ENCODE data around the gene SPARC.

The SPARC gene

DNA sequence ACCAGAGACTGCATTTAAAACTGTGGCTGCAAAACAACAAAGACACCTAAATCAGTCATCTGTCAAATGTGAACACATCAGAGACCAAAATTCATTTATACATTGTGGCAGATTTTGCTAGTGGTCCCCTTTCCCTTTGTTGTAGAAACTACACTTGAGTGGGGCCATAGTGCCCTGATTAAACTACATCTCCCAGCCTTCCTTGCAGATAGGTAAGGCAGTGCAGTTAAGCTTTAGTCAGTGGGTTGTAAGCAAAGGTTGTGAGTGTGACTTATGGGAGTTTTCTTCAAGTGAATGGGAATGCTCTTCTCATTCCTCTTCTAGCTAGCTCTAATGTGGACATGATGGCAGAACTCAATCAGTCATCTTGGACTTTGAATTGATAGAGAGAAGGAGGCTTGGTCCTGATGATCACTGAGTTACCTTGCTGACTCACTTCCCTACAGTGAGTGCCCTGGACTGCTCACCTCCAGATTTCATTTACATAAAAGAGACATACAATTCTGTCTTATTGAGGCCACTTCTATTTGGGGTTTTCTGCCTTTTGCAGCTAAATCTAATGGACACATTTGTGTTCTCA, 35.2 kb upstream of the SPARC start:
- no peak for TF ChIP-seq REST (IDR thresholded peaks at IDR 0.05; ENCODE audit: insufficient replicate concordance, low read depth)
- TF ChIP-seq, protein P1, sequence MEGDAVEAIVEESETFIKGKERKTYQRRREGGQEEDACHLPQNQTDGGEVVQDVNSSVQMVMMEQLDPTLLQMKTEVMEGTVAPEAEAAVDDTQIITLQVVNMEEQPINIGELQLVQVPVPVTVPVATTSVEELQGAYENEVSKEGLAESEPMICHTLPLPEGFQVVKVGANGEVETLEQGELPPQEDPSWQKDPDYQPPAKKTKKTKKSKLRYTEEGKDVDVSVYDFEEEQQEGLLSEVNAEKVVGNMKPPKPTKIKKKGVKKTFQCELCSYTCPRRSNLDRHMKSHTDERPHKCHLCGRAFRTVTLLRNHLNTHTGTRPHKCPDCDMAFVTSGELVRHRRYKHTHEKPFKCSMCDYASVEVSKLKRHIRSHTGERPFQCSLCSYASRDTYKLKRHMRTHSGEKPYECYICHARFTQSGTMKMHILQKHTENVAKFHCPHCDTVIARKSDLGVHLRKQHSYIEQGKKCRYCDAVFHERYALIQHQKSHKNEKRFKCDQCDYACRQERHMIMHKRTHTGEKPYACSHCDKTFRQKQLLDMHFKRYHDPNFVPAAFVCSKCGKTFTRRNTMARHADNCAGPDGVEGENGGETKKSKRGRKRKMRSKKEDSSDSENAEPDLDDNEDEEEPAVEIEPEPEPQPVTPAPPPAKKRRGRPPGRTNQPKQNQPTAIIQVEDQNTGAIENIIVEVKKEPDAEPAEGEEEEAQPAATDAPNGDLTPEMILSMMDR (IDR thresholded peaks at IDR 0.05; ENCODE audit: insufficient read depth, low read length), result no peak
- TF ChIP-seq GABPA (IDR thresholded peaks at IDR 0.05; ENCODE audit: low read depth), result no peak
- no peak for DNase-seq (ENCODE audit: low read depth in 1 of 2, low spot score in 1 of 2)
- H3K27ac ChIP-seq (replicated peaks), result no peak overlapping the region
- H3K4me3 ChIP-seq (replicated peaks; ENCODE audit: insufficient read depth, low read length), result no peak overlapping the region
- no peaks in the 10 kb centered on the region for H3K27me3 ChIP-seq (ENCODE audit: insufficient read depth, poor library complexity, severe bottlenecking)

- Histone ChIP-seq H3K27me3 (ENCODE audit: insufficient read depth, poor library complexity, severe bottlenecking) (no peaks in the 10 kb centered on the region), H3K4me3 (replicated peaks; ENCODE audit: insufficient read depth, low read length) (no peak overlapping the region), H3K27ac (replicated peaks) (no peak overlapping the region)
- TF ChIP-seq REST (IDR thresholded peaks at IDR 0.05; ENCODE audit: insufficient replicate concordance, low read depth) (no peak), POLR2AphosphoS5 (IDR thresholded peaks at IDR 0.05; ENCODE audit: low read depth) (no peak), GABPA (IDR thresholded peaks at IDR 0.05; ENCODE audit: low read depth) (no peak), SPI1 (IDR thresholded peaks at IDR 0.05; ENCODE audit: borderline replicate concordance, low read depth) (no peak)
- TF ChIP-seq, protein P1 (IDR thresholded peaks at IDR 0.05; ENCODE audit: insufficient read depth, low read length), result no peak
- peak in 1 of 2 experiments; percentile 23 for DNase-seq (ENCODE audit: low read depth in 1 of 2, low spot score in 1 of 2)
Observed at GRCh38 chr5:151721087-151721646, 34.5 kb upstream of the SPARC start.

GRCh38 chr5:151720215-151720614, 33.5 kb upstream of the SPARC start:
- Histone ChIP-seq H3K27me3 (ENCODE audit: insufficient read depth, poor library complexity, severe bottlenecking) (no peaks in the 10 kb centered on the region), H3K27ac (replicated peaks) (no peak overlapping the region), H3K4me3 (replicated peaks; ENCODE audit: insufficient read depth, low read length) (no peak overlapping the region)
- DNase-seq (ENCODE audit: low read depth in 1 of 2, low spot score in 1 of 2), result peak in 1 of 2 experiments; percentile 64
- TF ChIP-seq REST (IDR thresholded peaks at IDR 0.05; ENCODE audit: insufficient replicate concordance, low read depth) (no peak), GABPA (IDR thresholded peaks at IDR 0.05; ENCODE audit: low read depth) (no peak), SPI1 (IDR thresholded peaks at IDR 0.05; ENCODE audit: borderline replicate concordance, low read depth) (no peak), POLR2AphosphoS5 (IDR thresholded peaks at IDR 0.05; ENCODE audit: low read depth) (no peak)
- TF ChIP-seq, protein P1 (IDR thresholded peaks at IDR 0.05; ENCODE audit: insufficient read depth, low read length), result no peak

Data from HL-60 (cell line).